ENCODE measurements around the gene DYNLT4. TPM values are rescaled to one million over a fixed set of nuclear protein-coding genes. Genes with fewer than 3 reads are reported as not detected.

DYNLT4 gene
- total and polyA plus RNA-seq, 2 of the 8 experiments (the other 6 are each of a cell fraction or from before 2014, with no cell fraction given), result 0.29 TPM; not detected in 1

DNA sequence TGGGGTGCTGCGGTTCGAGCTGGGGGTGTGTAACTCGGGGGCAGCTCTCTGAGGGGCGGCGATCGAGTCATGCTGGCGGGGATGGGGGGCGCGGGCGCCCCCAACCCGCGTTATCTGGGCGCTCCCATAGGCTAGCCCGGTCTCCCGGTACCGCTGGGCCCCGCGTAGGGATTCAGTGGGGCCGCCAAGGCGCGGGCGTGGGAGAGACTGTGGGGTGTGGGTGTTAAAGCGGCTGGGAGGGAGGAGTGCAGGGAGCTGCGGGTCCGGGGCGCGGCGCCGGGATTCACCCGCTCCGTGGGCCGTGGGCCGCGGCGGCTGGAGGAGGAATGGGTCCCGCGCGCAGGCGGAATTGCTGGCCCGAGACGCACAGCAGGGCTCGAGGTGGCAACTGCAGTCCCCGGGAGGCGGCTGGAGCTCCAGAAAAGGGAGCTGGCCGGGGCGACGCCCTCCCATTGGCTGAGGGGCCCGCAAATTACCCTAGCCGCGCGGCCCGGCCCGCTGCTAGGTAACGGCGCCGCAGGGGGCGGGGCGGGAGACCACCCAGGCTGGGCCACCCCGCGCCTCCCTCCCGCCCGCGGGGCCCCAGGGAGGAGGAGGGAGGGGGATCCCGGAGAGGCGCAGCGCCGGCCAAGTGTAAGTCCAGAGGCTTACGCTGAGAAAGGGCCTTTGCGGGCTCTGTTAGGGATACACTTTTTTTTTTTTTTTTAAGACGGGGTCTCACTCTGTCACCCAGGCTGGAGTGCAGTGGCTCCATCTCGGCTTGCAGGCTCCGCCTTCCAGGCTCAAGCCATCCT, 35.9 kb upstream of the DYNLT4 start, which contains the start of gene PTCH2 (continued):
- TF ChIP-seq, protein P1, sequence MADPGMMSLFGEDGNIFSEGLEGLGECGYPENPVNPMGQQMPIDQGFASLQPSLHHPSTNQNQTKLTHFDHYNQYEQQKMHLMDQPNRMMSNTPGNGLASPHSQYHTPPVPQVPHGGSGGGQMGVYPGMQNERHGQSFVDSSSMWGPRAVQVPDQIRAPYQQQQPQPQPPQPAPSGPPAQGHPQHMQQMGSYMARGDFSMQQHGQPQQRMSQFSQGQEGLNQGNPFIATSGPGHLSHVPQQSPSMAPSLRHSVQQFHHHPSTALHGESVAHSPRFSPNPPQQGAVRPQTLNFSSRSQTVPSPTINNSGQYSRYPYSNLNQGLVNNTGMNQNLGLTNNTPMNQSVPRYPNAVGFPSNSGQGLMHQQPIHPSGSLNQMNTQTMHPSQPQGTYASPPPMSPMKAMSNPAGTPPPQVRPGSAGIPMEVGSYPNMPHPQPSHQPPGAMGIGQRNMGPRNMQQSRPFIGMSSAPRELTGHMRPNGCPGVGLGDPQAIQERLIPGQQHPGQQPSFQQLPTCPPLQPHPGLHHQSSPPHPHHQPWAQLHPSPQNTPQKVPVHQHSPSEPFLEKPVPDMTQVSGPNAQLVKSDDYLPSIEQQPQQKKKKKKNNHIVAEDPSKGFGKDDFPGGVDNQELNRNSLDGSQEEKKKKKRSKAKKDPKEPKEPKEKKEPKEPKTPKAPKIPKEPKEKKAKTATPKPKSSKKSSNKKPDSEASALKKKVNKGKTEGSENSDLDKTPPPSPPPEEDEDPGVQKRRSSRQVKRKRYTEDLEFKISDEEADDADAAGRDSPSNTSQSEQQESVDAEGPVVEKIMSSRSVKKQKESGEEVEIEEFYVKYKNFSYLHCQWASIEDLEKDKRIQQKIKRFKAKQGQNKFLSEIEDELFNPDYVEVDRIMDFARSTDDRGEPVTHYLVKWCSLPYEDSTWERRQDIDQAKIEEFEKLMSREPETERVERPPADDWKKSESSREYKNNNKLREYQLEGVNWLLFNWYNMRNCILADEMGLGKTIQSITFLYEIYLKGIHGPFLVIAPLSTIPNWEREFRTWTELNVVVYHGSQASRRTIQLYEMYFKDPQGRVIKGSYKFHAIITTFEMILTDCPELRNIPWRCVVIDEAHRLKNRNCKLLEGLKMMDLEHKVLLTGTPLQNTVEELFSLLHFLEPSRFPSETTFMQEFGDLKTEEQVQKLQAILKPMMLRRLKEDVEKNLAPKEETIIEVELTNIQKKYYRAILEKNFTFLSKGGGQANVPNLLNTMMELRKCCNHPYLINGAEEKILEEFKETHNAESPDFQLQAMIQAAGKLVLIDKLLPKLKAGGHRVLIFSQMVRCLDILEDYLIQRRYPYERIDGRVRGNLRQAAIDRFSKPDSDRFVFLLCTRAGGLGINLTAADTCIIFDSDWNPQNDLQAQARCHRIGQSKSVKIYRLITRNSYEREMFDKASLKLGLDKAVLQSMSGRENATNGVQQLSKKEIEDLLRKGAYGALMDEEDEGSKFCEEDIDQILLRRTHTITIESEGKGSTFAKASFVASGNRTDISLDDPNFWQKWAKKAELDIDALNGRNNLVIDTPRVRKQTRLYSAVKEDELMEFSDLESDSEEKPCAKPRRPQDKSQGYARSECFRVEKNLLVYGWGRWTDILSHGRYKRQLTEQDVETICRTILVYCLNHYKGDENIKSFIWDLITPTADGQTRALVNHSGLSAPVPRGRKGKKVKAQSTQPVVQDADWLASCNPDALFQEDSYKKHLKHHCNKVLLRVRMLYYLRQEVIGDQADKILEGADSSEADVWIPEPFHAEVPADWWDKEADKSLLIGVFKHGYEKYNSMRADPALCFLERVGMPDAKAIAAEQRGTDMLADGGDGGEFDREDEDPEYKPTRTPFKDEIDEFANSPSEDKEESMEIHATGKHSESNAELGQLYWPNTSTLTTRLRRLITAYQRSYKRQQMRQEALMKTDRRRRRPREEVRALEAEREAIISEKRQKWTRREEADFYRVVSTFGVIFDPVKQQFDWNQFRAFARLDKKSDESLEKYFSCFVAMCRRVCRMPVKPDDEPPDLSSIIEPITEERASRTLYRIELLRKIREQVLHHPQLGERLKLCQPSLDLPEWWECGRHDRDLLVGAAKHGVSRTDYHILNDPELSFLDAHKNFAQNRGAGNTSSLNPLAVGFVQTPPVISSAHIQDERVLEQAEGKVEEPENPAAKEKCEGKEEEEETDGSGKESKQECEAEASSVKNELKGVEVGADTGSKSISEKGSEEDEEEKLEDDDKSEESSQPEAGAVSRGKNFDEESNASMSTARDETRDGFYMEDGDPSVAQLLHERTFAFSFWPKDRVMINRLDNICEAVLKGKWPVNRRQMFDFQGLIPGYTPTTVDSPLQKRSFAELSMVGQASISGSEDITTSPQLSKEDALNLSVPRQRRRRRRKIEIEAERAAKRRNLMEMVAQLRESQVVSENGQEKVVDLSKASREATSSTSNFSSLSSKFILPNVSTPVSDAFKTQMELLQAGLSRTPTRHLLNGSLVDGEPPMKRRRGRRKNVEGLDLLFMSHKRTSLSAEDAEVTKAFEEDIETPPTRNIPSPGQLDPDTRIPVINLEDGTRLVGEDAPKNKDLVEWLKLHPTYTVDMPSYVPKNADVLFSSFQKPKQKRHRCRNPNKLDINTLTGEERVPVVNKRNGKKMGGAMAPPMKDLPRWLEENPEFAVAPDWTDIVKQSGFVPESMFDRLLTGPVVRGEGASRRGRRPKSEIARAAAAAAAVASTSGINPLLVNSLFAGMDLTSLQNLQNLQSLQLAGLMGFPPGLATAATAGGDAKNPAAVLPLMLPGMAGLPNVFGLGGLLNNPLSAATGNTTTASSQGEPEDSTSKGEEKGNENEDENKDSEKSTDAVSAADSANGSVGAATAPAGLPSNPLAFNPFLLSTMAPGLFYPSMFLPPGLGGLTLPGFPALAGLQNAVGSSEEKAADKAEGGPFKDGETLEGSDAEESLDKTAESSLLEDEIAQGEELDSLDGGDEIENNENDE (IDR thresholded peaks at IDR 0.05; ENCODE audit: insufficient replicate concordance, low read length), result no peak
- TF ChIP-seq KDM1A (IDR thresholded peaks at IDR 0.05; ENCODE audit: borderline replicate concordance, low read length) (no peak), EGR1 (IDR thresholded peaks at IDR 0.05; ENCODE audit: borderline replicate concordance, low read depth, low read length) (no peak), RFX5 (IDR thresholded peaks at IDR 0.05; ENCODE audit: borderline replicate concordance, low read depth, low read length) (no peak), TAF1 (IDR thresholded peaks at IDR 0.05; ENCODE audit: low read depth, low read length) (no peak), SP4 (IDR thresholded peaks at IDR 0.05; ENCODE audit: low read length) (no peak), SP1 (IDR thresholded peaks at IDR 0.05; ENCODE audit: low read depth, low read length) (no peak)
